ENCODE data around the gene FAAH.

DNA sequence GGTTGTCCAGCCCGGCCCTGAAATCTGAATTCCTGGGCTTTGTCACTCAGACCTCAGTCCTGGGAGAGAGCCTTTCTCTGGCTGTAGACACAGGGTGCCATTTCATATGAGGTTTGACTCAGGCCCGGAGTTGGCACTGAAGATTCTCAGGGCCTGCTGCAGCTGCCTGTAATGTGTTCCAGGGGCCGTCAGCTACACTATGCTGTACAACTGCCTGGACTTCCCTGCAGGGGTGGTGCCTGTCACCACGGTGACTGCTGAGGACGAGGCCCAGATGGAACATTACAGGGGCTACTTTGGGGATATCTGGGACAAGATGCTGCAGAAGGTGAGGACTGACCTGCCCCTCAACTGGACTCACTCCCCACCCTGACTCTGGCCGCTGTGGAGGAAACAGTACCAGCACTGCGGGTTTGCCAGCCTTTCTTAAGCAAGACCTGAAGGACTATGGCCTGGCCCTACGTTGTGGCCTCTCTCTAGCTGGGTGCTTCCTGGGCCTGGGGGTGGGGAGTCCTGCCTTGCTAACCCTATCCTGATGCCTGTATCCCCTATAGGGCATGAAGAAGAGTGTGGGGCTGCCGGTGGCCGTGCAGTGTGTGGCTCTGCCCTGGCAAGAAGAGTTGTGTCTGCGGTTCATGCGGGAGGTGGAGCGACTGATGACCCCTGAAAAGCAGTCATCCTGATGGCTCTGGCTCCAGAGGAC lies 18.9 kb downstream of the FAAH start:
- TF ChIP-seq, protein P1, sequence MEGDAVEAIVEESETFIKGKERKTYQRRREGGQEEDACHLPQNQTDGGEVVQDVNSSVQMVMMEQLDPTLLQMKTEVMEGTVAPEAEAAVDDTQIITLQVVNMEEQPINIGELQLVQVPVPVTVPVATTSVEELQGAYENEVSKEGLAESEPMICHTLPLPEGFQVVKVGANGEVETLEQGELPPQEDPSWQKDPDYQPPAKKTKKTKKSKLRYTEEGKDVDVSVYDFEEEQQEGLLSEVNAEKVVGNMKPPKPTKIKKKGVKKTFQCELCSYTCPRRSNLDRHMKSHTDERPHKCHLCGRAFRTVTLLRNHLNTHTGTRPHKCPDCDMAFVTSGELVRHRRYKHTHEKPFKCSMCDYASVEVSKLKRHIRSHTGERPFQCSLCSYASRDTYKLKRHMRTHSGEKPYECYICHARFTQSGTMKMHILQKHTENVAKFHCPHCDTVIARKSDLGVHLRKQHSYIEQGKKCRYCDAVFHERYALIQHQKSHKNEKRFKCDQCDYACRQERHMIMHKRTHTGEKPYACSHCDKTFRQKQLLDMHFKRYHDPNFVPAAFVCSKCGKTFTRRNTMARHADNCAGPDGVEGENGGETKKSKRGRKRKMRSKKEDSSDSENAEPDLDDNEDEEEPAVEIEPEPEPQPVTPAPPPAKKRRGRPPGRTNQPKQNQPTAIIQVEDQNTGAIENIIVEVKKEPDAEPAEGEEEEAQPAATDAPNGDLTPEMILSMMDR (conservative IDR thresholded peaks at IDR 0.05 in 1 of 2, IDR thresholded peaks at IDR 0.05 in 1 of 2; ENCODE audit: low read depth in 1 of 2, low read length in 2 of 2): no peak
- no peak for TF ChIP-seq EZH2 (IDR thresholded peaks at IDR 0.05; ENCODE audit: low read length, missing control alignments)
